Left cardiac atrium (tissue), 4 donors: Measurements from ENCODE around the gene RPS18. TPM values are rescaled to one million over a fixed set of nuclear protein-coding genes. Genes with fewer than 3 reads are reported as not detected.

Experiments
- ATAC-seq, 2 donors: fragments of 200-7000 bp; cut with Tn5 transposase; one replicate each; pipeline ENCODE4 v1.9.1; 2020; ENCODE audit warnings: mild to moderate bottlenecking in 2 of 2, moderate library complexity in 2 of 2
- DNase-seq: peaks from one replicate; pipeline ENCODE4 v3.0.0-alpha.2; 2020
- intact Hi-C, 2 donors: fragments of 100-400 bp; cut with DNase I; formaldehyde crosslinking; loops; one replicate each; pipeline versions ENCODE4 v1.14.1 to v1.15.1; 2022 to 2023
- total RNA-seq, 2 donors: library from RNA; stranded (reverse); fragmentation: NEBNext Ultra II Directional; extraction: Animal tissue kit (Norgen Biotek cat#: 25700); gene quantifications; one replicate each; pipeline ENCODE4 v1.2.1, GENCODE V29; 2021
- donor health status: DM: no; HTN: yes; CAD: no.
- donor health status: DM: no; HTN: yes; CAD: no; lungs with severe emphysema.
- donor health status: DM: yes; HTN: yes; CAD: no.
- donor health status: Dilated cardiomyopathy.

The RPS18 gene
- total RNA-seq, 2 donors from 2014 or later: 1,167 to 1,230 TPM

DNA sequence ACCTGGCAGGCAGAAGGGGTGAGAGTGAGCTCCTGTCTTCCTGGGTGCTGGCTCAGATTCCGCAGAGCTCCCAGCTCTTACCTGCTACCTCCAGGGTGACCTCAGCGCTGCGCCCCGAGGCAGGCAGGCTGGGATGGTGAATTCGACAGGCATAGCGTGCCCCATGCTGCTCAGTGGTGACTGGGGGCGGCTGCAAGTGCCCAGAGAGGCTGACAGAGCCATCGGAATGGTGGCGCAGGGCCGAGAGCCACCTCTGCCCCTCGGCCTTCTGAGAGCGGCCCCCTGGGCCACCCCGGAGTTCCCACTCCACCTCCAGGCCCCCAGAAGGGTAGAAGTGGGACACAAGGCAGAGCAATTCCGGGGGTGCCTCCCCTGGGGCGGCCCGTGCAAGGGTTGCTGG, 32.3 kb downstream of the RPS18 start:
- intact Hi-C loops: no loop called here
- no peak for ATAC-seq
- DNase-seq: no peak

GRCh38 chr6:33305052-33305451, 33.2 kb downstream of the RPS18 start:
- ATAC-seq (no peak), DNase-seq (no peak)
- intact Hi-C loops: no loop called here

DNA sequence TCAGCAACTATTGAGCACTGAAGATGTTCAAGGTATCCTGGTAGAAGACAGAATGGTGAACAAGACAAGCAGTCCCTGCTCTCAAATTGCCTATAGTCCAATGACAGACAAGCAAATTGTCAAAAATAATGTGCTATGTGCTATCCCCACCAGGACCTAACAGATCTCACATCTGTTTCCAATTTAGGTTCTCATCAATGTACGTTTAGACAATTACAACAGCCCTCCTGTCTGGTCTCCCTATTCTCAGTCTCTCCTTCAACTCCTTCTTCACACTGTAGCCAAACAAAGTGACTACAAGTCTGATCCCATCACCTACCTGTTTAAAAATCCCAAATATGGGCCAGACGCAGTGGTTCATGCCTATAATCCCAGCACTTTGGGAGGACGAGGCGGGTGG, 34.5 kb downstream of the RPS18 start:
- ATAC-seq: no peak
- DNase-seq: no peak
- intact Hi-C loops: no loop called here

DNA sequence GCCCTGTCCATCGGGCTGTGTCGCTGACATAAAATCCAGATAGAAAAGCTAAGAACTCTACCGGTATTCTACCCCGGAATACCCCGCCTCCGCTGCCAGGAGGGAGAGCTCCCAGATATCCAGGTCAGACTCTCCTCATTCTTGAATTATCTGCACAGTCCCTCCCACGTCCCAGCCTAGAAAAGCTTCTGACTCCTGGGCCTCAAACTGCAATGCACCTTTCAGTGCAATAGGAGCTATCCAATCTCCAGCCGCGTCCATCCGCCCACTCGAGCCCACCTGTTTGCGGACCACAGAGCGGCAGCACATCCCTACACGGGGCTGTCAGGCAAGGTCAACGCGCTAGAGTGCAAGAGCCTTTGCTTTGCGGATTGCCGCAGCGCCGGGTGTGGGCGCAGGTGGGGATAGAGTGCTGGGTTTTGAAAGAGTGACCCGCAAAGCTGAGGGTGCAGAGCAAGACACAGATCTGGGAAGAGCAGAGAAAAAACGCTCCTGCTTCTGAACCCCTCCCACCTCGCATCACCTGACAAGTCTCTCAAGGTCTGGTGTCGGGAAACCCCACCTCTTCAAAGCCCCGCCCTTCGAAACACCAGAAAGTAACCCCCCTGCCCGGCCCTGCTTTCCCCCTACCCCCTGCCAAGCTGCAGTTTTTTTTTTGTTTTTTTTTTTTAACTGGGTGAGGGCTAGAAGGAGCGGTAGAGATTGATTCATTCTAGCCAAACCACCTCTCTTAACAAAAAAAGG, 40.7 kb downstream of the RPS18 start:
- ATAC-seq: peak; percentile 24 to 35
- peak; percentile 74 for DNase-seq
- intact Hi-C loops: no loop called here

DNA sequence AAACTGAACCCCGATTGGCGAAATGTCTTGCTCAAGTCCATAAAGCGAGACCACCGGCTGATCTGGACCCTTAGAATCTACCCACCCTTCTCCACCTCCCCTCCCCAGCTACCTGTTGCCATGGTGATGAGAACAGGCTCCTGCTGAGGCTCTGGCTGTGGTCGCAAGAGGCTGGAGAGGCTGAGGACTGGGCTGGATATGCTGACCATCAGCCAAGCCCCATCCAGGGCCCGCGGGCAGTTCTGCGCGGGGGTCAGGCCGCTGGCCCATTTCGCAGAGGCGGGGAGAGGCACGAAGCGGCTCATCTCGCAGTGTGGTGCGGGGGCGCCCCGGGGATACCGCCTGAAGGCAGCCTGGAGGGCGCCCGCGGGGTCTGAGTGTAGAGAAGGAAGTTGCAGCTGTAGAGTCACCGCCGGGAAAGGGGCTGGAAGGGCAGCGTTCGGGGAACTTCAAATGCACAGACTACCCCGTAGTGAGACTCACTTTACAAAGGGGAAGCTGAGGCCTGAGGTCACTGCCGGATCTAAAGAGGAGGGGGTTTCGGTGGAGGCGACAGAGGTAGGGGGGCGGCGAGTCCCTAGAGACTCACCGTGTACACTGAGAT, 41.3 kb downstream of the RPS18 start:
- peak; percentile 2 to 6 for ATAC-seq
- intact Hi-C loops: no loop called here
- DNase-seq: peak; percentile 66

DNA sequence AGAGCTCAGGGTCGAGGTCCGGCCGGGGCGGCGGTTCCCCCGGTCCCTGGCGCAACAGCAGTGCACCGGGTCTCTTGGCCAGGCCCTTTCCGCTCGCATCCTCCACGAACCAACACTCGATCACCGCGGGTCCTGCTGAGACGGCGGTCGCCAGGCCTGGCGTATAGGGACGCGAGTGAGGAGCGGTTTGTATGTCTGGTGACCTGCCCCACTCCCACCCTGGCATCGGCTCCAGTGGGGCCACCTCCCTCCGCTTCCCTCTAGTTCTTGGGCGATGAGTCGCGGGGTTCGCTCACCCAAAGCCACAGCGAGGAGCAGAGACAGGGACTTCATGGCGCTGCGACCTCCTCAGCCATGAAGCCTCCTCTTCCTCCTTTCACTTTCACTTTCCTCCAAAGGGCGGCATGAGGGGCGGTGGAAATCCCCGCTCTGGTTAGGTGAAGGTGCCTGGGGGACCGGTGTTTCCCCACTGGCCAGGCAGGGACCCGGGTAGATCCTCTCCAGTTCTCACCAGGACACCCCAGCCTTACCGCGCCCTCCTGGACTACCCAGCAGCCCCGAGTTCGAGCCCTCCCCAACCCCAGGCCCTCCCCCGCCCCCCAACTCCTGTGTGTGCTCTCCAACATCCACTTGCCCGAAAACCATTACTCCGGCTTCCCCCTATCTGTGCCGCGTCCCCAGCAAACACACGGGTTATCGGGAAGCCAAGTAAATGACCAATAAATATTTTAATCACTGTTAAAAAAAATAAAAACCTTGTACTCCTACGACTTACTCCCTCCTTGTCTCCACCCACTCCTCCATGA, 42.0 kb downstream of the RPS18 start, which contains the start of gene TAPBP:
Gene TAPBP (minus strand): TSS at position 370 of the 806 bp plus-strand sequence. CDS start 37 bp downstream, at position 333.
- DNase-seq: peak; percentile 67
- ATAC-seq: peak; percentile 14 to 20
- intact Hi-C loops: no loop called here

DNA sequence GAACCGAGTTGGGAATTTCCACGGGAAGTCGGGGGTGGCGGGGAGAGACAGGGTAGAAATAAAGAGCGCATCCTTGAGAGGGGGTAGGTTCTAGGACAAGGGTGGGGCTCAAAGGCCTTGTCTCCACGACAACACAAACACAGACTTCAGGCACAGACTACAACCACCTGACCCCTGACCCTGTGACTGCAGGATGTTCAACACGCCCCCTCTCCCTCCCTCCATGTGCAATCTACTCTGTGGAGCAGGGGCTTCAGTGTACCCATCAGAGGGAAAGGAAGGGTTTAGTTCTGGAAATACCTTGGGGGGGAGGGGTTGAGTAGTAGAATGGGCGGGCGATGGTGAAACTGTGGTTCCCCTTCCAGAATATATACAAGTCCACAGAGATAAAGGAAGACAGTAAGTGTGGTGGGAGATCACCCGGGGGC, 42.7 kb downstream of the RPS18 start:
- intact Hi-C loops: no loop called here
- peak; percentile 10 to 53 for ATAC-seq
- peak; percentile 81 for DNase-seq

- ATAC-seq (peak in 1 of 2 donors; percentile 4), DNase-seq (peak; percentile 58)
- intact Hi-C loops: no loop called here
Measured at GRCh38 chr6:33314943-33315792, 43.3 kb downstream of the RPS18 start.

GRCh38 chr6:33315793-33316602, 44.1 kb downstream of the RPS18 start:
- intact Hi-C loops: no loop called here
- DNase-seq (no peak), ATAC-seq (no peak)

DNA sequence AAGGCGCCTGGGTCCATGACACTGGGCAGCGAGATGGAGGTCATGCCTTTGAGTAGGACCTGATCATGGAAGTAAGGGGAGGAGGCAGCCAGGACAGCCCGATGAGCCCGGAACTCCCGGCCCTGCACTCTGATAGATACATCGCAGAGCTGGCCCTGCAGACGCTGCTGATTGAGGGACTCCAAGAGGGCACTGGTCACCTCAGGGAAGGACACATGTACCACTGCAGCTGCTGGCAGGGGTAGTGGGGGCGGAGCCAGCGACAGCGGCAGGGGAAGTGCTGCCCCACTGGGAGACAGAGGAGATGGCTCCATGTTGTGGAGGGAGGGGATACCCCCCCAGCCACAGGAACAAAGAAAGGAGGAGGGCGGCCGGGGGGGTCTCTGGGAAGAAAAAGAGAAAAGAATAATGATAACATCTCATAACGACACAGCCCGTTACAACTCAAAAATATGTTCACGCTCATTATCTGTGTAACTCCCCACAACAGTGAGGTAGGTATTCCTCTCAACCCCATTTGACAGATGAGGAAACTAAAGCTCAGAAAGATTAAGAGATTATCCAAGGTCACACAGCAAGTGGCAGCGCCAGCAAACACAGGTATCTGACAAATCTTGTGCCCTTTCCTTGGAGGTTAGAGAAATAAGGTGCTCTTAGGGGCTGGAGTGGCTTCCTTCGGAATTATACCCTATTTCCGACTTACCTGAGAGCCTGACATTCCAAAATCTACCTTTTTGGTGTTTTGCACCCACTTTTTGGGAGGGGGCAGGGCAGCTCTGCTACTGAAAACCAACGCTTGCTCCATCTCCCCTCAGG, 44.9 kb downstream of the RPS18 start:
- intact Hi-C loops: no loop called here
- no peak for DNase-seq
- no peak for ATAC-seq

- ATAC-seq (peak; percentile 1 to 2), DNase-seq (no peak)
- intact Hi-C loops: no loop called here
Measured at GRCh38 chr6:33317419-33317668, 45.5 kb downstream of the RPS18 start.

GRCh38 chr6:33317669-33318425, 46.0 kb downstream of the RPS18 start, which contains the start of gene ZBTB22:
Gene ZBTB22 (minus strand): TSS chr6:33317744. CDS start chr6:33316916, 828 bp downstream.
- ATAC-seq (peak; percentile 77 to 84), DNase-seq (peak; percentile 100)
- intact Hi-C loops: no loop called here

DNA sequence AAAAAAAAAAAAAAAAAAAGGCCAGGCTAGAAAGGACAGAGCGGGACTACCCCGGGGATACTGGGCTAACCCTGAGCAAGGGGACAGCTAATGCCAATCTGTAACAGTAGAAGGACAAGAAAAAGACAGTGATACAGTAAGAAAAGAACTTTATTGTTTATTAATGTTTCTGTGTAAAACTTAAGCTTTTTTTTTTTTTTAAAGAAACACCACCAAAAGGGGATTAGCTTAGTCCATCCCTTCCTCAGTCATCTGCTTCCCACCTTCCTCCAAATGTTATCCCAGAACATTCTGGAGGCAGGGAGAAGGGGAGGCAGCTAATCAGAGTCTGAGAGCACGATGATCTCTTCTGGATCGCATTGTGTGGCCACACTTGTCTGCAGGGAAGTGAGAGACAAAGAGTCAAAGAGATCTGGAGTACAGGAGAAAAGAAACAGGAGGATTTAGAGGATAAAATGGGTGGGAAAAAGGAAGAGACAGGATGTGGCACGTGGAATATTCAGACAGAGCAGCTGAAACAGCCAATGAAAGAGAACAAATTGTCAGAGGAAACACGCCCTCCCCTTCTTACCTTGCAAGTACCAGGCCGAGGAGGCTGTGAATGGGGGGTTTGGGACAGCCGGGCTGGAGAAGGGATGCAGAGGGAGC, 46.7 kb downstream of the RPS18 start:
- ATAC-seq: no peak
- DNase-seq: no peak
- intact Hi-C loops: no loop called here

GRCh38 chr6:33319939-33320314, 48.1 kb downstream of the RPS18 start:
- DNase-seq (no peak), ATAC-seq (no peak)
- intact Hi-C loops: no loop called here

GRCh38 chr6:33320315-33321181, 48.7 kb downstream of the RPS18 start:
- DNase-seq: peak; percentile 88
- ATAC-seq: no peak

GRCh38 chr6:33321227-33321626, 49.4 kb downstream of the RPS18 start:
- intact Hi-C loops: no loop called here
- DNase-seq (no peak), ATAC-seq (no peak)

More at GRCh38 chr6:33320315-33321181, 48.7 kb downstream of the RPS18 start:
- intact Hi-C loops: no loop called here
